BLaER1 treated with 17β-estradiol and CSF1 and Interleukin-3, amounts not matched to agents 10 nM and 100 nM (cell line): ENCODE data around the gene KRT81.

ENCODE experiments used
- H3K27ac ChIP-seq, 11 experiments: shearing (Covaris generic); formaldehyde crosslinking; 2 replicates each; pipeline ENCODE4 v1.8.1; 2022
- H3K27me3 ChIP-seq, 11 experiments: shearing (Covaris generic); formaldehyde crosslinking; 2 replicates each; pipeline ENCODE4 v1.8.1; 2022
- H3K36me3 ChIP-seq, 11 experiments: shearing (Covaris generic); formaldehyde crosslinking; 2 replicates each; pipeline ENCODE4 v1.8.1; 2022
- H3K4me1 ChIP-seq, 10 experiments: shearing (Covaris generic); formaldehyde crosslinking; 2 replicates each; pipeline ENCODE4 v1.8.1; 2022
- H3K4me2 ChIP-seq, 11 experiments: shearing (Covaris generic); formaldehyde crosslinking; 2 replicates each; pipeline ENCODE4 v1.8.1; 2022
- H3K4me3 ChIP-seq, 10 experiments: shearing (Covaris generic); formaldehyde crosslinking; 2 replicates each; pipeline ENCODE4 v1.8.1; 2022
- H3K9ac ChIP-seq, 11 experiments: shearing (Covaris generic); formaldehyde crosslinking; 2 replicates each; pipeline ENCODE4 v1.8.1; 2022
- H3K9me3 ChIP-seq, 11 experiments: shearing (Covaris generic); formaldehyde crosslinking; replicated peaks in 1 of 11; 2 replicates each; pipeline ENCODE4 v1.8.1; 2022
- H4K20me1 ChIP-seq, 11 experiments: shearing (Covaris generic); formaldehyde crosslinking; 2 replicates each; pipeline ENCODE4 v1.8.1; 2022
- Cebpa-rat ChIP-seq, 11 experiments: shearing (Covaris generic); IDR thresholded peaks; 2 replicates each; pipeline ENCODE4 v1.8.1; 2022

Gene KRT81

DNA sequence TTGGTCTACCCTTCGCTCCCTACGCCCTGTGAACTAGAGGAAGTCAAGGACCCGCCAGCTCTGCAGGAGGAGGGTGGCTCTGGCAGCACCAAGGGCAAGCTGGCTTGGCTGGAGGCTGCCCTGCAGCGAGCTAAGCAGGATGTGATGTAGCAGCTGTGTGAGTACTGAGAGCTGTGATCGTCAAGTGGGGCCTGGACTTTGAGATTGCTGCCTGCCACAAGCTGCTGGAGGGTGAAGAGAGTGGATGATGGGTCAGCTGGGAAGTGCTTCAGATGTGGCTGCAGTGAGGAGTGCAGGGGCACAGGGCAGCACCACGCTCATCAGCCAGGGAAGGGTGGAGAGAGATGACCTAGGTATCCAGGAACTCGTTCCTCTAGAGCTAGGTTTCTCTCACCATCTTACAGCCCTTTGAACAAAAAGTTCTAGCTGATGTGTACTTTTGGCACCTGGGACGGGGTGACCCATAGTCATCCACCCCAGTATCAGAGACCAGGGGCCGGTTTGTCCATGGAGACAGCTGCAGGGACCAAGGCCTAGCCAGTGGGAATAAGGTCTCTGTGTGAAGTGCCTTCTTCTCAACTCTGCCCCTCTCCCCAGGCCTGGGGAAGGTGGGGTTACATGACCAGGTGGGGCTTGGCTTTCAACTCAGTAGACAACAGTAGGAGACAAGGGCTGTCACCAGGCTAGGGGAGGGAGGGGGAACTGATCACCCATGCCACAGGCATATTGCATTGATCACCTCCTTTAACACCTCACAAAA, 13.7 kb downstream of the KRT81 start:
- TF ChIP-seq Cebpa-rat (IDR thresholded peaks at IDR 0.05), result no peak
- no peak overlapping the region for H3K4me2 ChIP-seq
- H3K9me3 ChIP-seq, result no peaks in the 10 kb centered on the region
- no peaks in the 10 kb centered on the region for H4K20me1 ChIP-seq
- no peak overlapping the region for H3K4me3 ChIP-seq
- H3K9ac ChIP-seq, result no peak overlapping the region
- no peaks in the 10 kb centered on the region for H3K36me3 ChIP-seq
- H3K27ac ChIP-seq, result no peak overlapping the region
- peaks cover 0 to 9% (median 5%) of the 10 kb centered on the region in 11 experiments; a peak in 10 of 22 replicates for H3K27me3 ChIP-seq
- H3K4me1 ChIP-seq, result peaks cover 0 to 42% (median 19%) of the 10 kb centered on the region in 10 experiments; a peak in 16 of 20 replicates

DNA sequence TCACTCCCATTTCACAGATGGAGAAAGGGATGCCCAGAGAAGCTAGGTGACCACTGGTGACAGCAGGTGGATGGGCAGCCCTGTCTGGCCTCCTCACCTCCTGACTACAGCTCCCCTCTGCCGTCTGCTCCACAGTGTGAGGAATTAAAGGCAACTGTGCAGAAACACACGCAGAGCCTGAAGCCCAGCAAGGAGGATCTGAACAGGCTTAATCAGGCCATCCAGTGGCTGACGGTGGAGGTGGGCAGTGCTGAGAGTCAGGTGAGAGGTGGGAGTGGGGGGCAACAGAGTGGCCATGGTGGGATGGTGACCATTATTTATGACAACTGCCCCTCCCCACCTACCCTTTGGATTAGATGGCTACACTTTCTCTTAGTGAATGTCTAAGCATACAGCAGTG, 15.6 kb downstream of the KRT81 start:
- Histone ChIP-seq H3K4me2 (no peak overlapping the region), H3K27me3 (peaks cover 0 to 9% (median 5%) of the 10 kb centered on the region in 11 experiments; a peak in 10 of 22 replicates), H4K20me1 (no peaks in the 10 kb centered on the region), H3K4me1 (peaks cover 0 to 27% (median 13%) of the 10 kb centered on the region in 10 experiments; a peak in 15 of 20 replicates), H3K36me3 (no peaks in the 10 kb centered on the region), H3K9me3 (no peaks in the 10 kb centered on the region), H3K4me3 (no peak overlapping the region), H3K27ac (no peak overlapping the region), H3K9ac (no peak overlapping the region)
- no peak for TF ChIP-seq Cebpa-rat (IDR thresholded peaks at IDR 0.05)

DNA sequence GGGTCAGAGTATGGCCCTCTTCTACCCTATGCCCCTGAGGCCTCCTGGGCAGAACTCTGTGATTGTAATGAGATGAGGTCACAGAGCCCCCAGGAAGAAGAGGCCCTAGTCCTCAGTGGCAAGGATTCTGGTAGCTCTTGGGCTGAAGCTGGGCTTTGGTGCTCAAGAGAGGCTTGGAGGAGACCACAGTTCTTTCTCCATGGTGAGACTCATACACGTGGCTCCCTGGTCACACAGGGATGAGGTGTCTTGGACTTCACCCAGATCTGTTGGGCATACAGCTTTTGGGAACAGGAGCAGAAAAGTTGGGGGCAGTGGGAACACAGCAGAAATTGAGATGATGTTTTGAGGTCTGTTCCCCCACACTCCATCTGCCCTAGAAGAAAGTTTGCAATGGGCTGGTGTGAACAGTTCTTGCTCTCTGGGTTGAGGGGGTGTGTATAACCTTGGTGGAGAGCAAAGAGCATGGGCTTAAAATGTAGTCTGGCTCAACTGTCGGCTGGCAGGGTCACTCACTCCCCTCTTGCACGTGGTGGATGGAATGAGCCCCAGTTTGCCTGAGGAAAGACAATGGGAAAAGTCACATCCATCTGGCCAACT, 16.7 kb downstream of the KRT81 start, which contains the start of gene KRT86:
TSS of gene KRT86 (plus strand) at position 125 of the 600 bp plus-strand sequence. CDS start 27,272 bp downstream, outside the sequence.
- Histone ChIP-seq H3K4me2 (no peak within 1 kb of the TSS), H3K4me1 (peaks cover 0 to 17% (median 5%) of the 10 kb centered on the region in 10 experiments; a peak in 13 of 20 replicates)

DNA sequence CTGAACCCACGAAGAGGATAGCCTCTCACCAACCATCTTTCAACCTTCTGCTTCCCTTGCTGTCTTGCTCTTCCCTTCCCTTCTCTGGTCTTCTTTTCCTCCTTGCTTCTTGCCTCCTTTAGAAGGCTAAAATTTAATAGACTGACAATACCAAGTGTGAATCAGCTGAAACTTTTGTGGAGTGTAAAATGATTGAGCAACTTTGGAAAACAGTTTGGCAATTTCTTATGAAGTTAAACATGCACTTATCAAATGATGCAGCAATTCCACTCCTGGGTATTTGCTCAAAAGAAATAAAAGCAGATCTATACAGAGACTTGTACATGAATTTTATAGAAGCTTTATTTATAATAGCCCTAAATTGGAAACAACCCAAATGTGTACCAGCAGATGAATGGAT, 20.2 kb downstream of the KRT81 start:
- no peak for TF ChIP-seq Cebpa-rat (IDR thresholded peaks at IDR 0.05)
- no peak overlapping the region for H3K9ac ChIP-seq
- no peaks in the 10 kb centered on the region for H3K27me3 ChIP-seq
- no peaks in the 10 kb centered on the region for H3K4me1 ChIP-seq
- no peak overlapping the region for H3K27ac ChIP-seq
- no peaks in the 10 kb centered on the region for H4K20me1 ChIP-seq
- H3K9me3 ChIP-seq, result no peaks in the 10 kb centered on the region
- no peak overlapping the region for H3K4me3 ChIP-seq
- no peak overlapping the region for H3K4me2 ChIP-seq
- no peaks in the 10 kb centered on the region for H3K36me3 ChIP-seq

More for the DNA sequence above, 16.7 kb downstream of the KRT81 start, which contains the start of gene KRT86:
- no peaks in the 10 kb centered on the region for H3K9me3 ChIP-seq
- no peak within 1 kb of the TSS for H3K27ac ChIP-seq
- no peaks in the 10 kb centered on the region for H4K20me1 ChIP-seq
- peaks cover 0 to 9% (median 5%) of the 10 kb centered on the region in 11 experiments; a peak in 10 of 22 replicates for H3K27me3 ChIP-seq
- no peak for TF ChIP-seq Cebpa-rat (IDR thresholded peaks at IDR 0.05)
- no peaks in the 10 kb centered on the region for H3K36me3 ChIP-seq
- H3K4me3 ChIP-seq, result no peak within 1 kb of the TSS
- no peak within 1 kb of the TSS for H3K9ac ChIP-seq

DNA sequence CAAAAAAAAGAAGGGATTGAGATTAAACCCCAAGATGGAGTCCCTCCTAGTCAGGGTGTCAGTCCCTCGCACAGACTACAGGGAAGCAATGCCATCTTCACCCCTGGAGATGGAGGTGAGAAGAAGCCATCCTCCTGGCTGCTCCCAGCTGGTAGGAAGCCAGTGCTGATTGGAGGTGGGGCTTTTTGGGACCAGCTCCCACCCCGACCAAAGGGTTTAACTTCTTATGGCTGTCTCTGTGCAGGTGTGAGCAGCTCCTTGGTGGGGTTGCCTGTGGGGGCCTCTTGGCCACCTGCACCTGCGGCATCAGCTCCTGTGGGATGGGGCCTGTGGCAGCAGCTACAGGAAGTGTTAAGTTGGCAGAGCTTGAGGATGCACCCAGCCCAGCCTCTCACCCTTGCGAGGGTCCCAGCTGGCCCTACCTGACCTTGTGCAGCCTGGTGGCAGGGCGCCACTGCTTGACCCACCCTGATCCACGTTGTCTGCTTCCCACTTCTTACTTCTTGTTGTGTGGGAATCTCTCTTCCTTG, 20.7 kb downstream of the KRT81 start:
- H3K4me2 ChIP-seq, result no peak overlapping the region
- no peak for TF ChIP-seq Cebpa-rat (IDR thresholded peaks at IDR 0.05)
- no peaks in the 10 kb centered on the region for H3K27me3 ChIP-seq
- H3K4me3 ChIP-seq, result no peak overlapping the region
- no peak overlapping the region for H3K9ac ChIP-seq
- H3K9me3 ChIP-seq, result no peaks in the 10 kb centered on the region
- no peaks in the 10 kb centered on the region for H3K36me3 ChIP-seq
- H3K4me1 ChIP-seq, result no peaks in the 10 kb centered on the region
- H3K27ac ChIP-seq, result no peak overlapping the region
- H4K20me1 ChIP-seq, result no peaks in the 10 kb centered on the region

DNA sequence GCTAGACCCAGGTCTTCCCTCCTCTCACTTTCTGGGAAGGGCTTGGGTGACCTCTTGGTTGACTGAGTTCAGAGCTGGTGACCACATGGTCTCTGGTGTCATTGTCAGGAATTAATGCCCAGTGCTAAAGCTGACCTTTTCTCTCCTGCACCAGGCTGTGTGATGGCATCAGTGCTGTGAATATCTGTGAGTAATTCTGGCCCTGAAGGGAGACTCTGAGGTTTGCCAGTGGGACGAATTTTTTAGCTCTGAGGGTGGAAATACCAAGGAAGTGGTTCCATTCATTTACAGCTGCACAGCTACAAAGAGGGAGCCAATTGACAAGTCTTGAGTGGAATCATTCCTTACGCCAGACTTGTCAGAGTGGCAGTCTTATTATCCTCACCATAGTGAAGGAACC, 23.1 kb downstream of the KRT81 start:
- Histone ChIP-seq H3K36me3 (no peaks in the 10 kb centered on the region), H3K4me3 (no peak overlapping the region), H3K27me3 (no peaks in the 10 kb centered on the region), H3K9me3 (peaks cover 0 to 3% (median under 1%) of the 10 kb centered on the region in 11 experiments; a peak in 5 of 22 replicates), H3K4me2 (no peak overlapping the region), H3K27ac (no peak overlapping the region), H4K20me1 (no peaks in the 10 kb centered on the region), H3K9ac (no peak overlapping the region), H3K4me1 (no peaks in the 10 kb centered on the region)
- no peak for TF ChIP-seq Cebpa-rat (IDR thresholded peaks at IDR 0.05)

DNA sequence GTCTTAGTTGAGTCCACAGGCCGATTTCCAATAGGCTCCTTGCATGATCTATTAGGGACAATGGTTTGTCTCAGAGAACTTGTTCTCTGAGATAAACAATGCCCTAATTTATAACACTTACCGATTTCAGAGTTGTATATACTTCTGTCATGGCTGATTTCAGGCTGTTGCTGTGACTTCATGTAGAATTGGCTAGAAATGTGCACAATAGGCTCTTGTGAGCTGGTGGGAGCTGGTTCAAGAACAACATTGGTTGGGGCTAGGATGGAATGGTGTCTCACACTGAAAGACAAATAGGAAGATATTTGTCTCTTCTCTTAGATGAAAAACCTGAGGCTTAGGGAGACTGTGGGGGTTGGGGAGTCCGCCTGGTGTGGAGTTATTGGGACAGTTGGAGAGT, 23.6 kb downstream of the KRT81 start:
- no peaks in the 10 kb centered on the region for H3K4me1 ChIP-seq
- no peak overlapping the region for H3K4me3 ChIP-seq
- H3K9ac ChIP-seq, result no peak overlapping the region
- H4K20me1 ChIP-seq, result no peaks in the 10 kb centered on the region
- H3K4me2 ChIP-seq, result no peak overlapping the region
- no peak for TF ChIP-seq Cebpa-rat (IDR thresholded peaks at IDR 0.05)
- H3K36me3 ChIP-seq, result no peaks in the 10 kb centered on the region
- no peaks in the 10 kb centered on the region for H3K27me3 ChIP-seq
- H3K27ac ChIP-seq, result no peak overlapping the region
- H3K9me3 ChIP-seq, result peaks cover 0 to 8% (median 5%) of the 10 kb centered on the region in 11 experiments; a peak in 12 of 22 replicates

DNA sequence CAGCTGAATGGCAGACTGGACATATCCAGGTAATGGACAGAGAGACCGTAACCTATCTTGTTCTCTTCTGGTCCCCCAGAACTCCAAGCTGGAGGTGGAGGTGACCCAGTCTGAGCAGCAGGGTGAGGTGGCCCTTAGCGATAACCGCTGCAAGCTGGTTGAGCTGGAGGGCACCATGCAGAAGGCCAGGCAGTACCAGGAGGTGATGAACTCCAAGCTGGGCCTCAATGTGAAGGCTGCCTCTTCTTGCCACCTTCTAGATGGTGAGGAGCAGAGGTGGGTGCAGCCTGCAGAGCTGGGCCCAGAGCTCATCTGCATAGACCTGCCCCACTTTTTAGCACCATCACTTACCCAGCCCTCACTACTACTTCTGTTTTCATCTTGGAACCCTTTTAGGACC, 24.1 kb downstream of the KRT81 start:
- H3K9ac ChIP-seq, result no peak overlapping the region
- H3K36me3 ChIP-seq, result no peaks in the 10 kb centered on the region
- no peaks in the 10 kb centered on the region for H4K20me1 ChIP-seq
- H3K4me2 ChIP-seq, result no peak overlapping the region
- no peak overlapping the region for H3K4me3 ChIP-seq
- H3K4me1 ChIP-seq, result no peaks in the 10 kb centered on the region
- no peak for TF ChIP-seq Cebpa-rat (IDR thresholded peaks at IDR 0.05)
- H3K9me3 ChIP-seq, result peaks cover 0 to 13% (median 9%) of the 10 kb centered on the region in 11 experiments; a peak in 13 of 22 replicates
- H3K27me3 ChIP-seq, result no peaks in the 10 kb centered on the region
- no peak overlapping the region for H3K27ac ChIP-seq

DNA sequence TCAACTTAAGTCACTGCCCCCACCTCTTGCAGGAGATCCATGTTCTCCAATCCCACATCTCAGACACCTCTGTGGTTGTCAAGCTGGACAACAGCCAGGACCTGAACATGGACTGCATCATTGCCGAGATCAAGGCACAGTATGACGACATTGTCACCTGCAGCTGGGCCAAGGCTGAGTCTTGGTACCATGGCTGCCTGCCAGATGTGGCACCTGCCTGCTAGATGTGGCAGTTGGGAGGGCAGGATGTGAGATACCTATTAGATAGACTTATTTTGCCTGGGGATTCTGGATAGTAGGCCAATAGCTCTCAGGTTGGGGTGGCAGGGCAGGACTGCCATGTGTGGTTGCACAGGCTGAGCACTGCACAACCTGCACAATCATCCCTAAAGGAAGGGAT, 24.8 kb downstream of the KRT81 start:
- Histone ChIP-seq H3K9me3 (peaks cover 0 to 15% (median 12%) of the 10 kb centered on the region in 11 experiments; a peak in 13 of 22 replicates), H3K4me2 (no peak overlapping the region), H4K20me1 (no peaks in the 10 kb centered on the region), H3K27me3 (no peaks in the 10 kb centered on the region), H3K36me3 (no peaks in the 10 kb centered on the region), H3K4me3 (no peak overlapping the region), H3K27ac (no peak overlapping the region), H3K9ac (no peak overlapping the region), H3K4me1 (no peaks in the 10 kb centered on the region)
- TF ChIP-seq Cebpa-rat (IDR thresholded peaks at IDR 0.05), result no peak
